ENCODE results near the gene NDUFA12. TPM values are rescaled to one million over a fixed set of nuclear protein-coding genes. Genes with fewer than 3 reads are reported as not detected.
"Not testable (repeated sequence)": the region's sequence is repeated elsewhere in the genome, so short reads cannot be mapped to it uniquely, and the experiment has no call there.

The NDUFA12 gene
- total RNA-seq, 1 donor from 2014 or later = 15.1 TPM

- intact Hi-C loops (cut with DNase I) = no loop called here
- no peaks in the 10 kb centered on the region for H3K9me3 ChIP-seq
- peaks cover 9 to 17% of the 10 kb centered on the region in 2 donors for H3K36me3 ChIP-seq
- H3K4me3 ChIP-seq = no peak overlapping the region
- DNase-seq (ENCODE audit: low spot score in 2 of 2) = no peak
- TF ChIP-seq CTCF (IDR thresholded peaks at IDR 0.05) = no peak
- no peak overlapping the region for H3K27ac ChIP-seq
- H3K27me3 ChIP-seq = no peaks in the 10 kb centered on the region
- no peaks in the 10 kb centered on the region for H3K4me1 ChIP-seq
These were observed 13.3 kb downstream of the NDUFA12 start for GRCh38 chr12:94990222-94990621.

GRCh38 chr12:94988471-94988870 is 15.0 kb downstream of the NDUFA12 start:
- DNase-seq (ENCODE audit: low spot score in 2 of 2) = no peak
- no peak overlapping the region for H3K27ac ChIP-seq
- TF ChIP-seq CTCF (IDR thresholded peaks at IDR 0.05) = no peak
- H3K4me1 ChIP-seq = no peaks in the 10 kb centered on the region
- peaks cover 9 to 11% of the 10 kb centered on the region in 2 donors for H3K36me3 ChIP-seq
- intact Hi-C loops (cut with DNase I) = no loop called here
- no peaks in the 10 kb centered on the region for H3K9me3 ChIP-seq
- H3K4me3 ChIP-seq = no peak overlapping the region
- no peaks in the 10 kb centered on the region for H3K27me3 ChIP-seq

GRCh38 chr12:94987801-94988200 is 15.7 kb downstream of the NDUFA12 start:
- no peak for TF ChIP-seq CTCF (IDR thresholded peaks at IDR 0.05)
- no peaks in the 10 kb centered on the region for H3K4me1 ChIP-seq
- DNase-seq (ENCODE audit: low spot score in 2 of 2) = no peak
- no peaks in the 10 kb centered on the region for H3K9me3 ChIP-seq
- intact Hi-C loops (cut with DNase I) = no loop called here
- no peak overlapping the region for H3K4me3 ChIP-seq
- H3K27me3 ChIP-seq = no peaks in the 10 kb centered on the region
- no peak overlapping the region for H3K27ac ChIP-seq
- peaks cover 7% of the 10 kb centered on the region in 2 donors for H3K36me3 ChIP-seq

GRCh38 chr12:94987076-94987669 is 16.3 kb downstream of the NDUFA12 start:
- H3K27me3 ChIP-seq = no peaks in the 10 kb centered on the region
- intact Hi-C loops (cut with DNase I) = no loop called here

GRCh38 chr12:94985099-94985498 is 18.4 kb downstream of the NDUFA12 start:
- H3K27ac ChIP-seq; H3K27me3 ChIP-seq; DNase-seq (ENCODE audit: low spot score in 2 of 2); H3K4me3 ChIP-seq; H3K36me3 ChIP-seq; intact Hi-C loops (cut with DNase I); H3K4me1 ChIP-seq; H3K9me3 ChIP-seq: not testable (repeated sequence)

More at GRCh38 chr12:94987076-94987669, 16.3 kb downstream of the NDUFA12 start:
- Histone ChIP-seq H3K4me3 (no peak overlapping the region), H3K27ac (no peak overlapping the region), H3K9me3 (no peaks in the 10 kb centered on the region), H3K36me3 (peaks cover 4% of the 10 kb centered on the region in 2 donors), H3K4me1 (no peaks in the 10 kb centered on the region)
- no peak for TF ChIP-seq CTCF (IDR thresholded peaks at IDR 0.05)
- DNase-seq (ENCODE audit: low spot score in 2 of 2) = no peak

GRCh38 chr12:94983321-94983720 is 20.2 kb downstream of the NDUFA12 start:
- Histone ChIP-seq H3K4me1 (no peaks in the 10 kb centered on the region), H3K4me3 (no peak overlapping the region), H3K9me3 (no peaks in the 10 kb centered on the region), H3K36me3 (no peaks in the 10 kb centered on the region), H3K27me3 (no peaks in the 10 kb centered on the region), H3K27ac (no peak overlapping the region)
- intact Hi-C loops (cut with DNase I) = no loop called here
- no peak for DNase-seq (ENCODE audit: low spot score in 2 of 2)
- no peak for TF ChIP-seq CTCF (IDR thresholded peaks at IDR 0.05)
